Endothelial cell of umbilical vein (primary cell): Measurements from ENCODE around the gene RAB31. TPM values are rescaled to one million over a fixed set of nuclear protein-coding genes. Genes with fewer than 3 reads are reported as not detected.

Source experiments
- BruUV-seq: library from RNA; stranded (reverse); fragments of 400-500 nt; replicated peaks from 2 replicates; lab custom pipeline; 2021; lab: Mats Ljungman, UMichigan
- CTCF ChIA-PET: fragments of 300-600, 350-600 bp; sonication (Branson Sonifier 250); formaldehyde crosslinking; loops from one replicate; lab custom pipeline; 2021; ENCODE audit warnings: antibody characterized with exemption, inconsistent platforms; lab: Charles Lee
- POLR2A ChIA-PET: fragments of 300-600, 350-600 bp; sonication (Branson Sonifier 250); formaldehyde crosslinking; loops from one replicate; lab custom pipeline; 2021; ENCODE audit warnings: antibody characterized with exemption, inconsistent platforms; lab: Charles Lee
- DNase-seq: peaks from one replicate; pipeline ENCODE4 v3.0.0-alpha.2; 2011; ENCODE audit warnings: low read depth, low spot score
- FAIRE-seq: peaks from 2 replicates; lab custom pipeline; 2011; peaks lifted over from hg19 to GRCh38; lab: Jason Lieb, UNC
- H2AFZ ChIP-seq: 2 replicates; pipeline ENCODE4 v1.6.0; 2012; ENCODE audit warnings: low read depth, low read length, control low read depth, inconsistent platforms
- H3K27ac ChIP-seq: 2 replicates; pipeline ENCODE4 v1.5.1; 2011; ENCODE audit warnings: low read depth, mild to moderate bottlenecking, control low read depth, low read length, moderate library complexity; ENCODE audit not compliant: insufficient read depth
- H3K27me3 ChIP-seq, 2 experiments: 2 replicates each; pipeline versions ENCODE4 v1.6.0 to v1.6.1; 2011; ENCODE audit warnings: low read length in 2 of 2, mixed read lengths in 1 of 2; ENCODE audit not compliant: control insufficient read depth in 2 of 2, insufficient read depth in 2 of 2
- H3K36me3 ChIP-seq, 2 experiments: 2 replicates in 1 of 2; 3 replicates in 1 of 2; pipeline ENCODE4 v1.5.1; 2011; ENCODE audit warnings: low read length in 2 of 2, mild to moderate bottlenecking in 1 of 2, moderate library complexity in 1 of 2; ENCODE audit not compliant: control insufficient read depth in 2 of 2, insufficient read depth in 2 of 2; ENCODE audit errors: extremely low read depth in 1 of 2
- H3K4me1 ChIP-seq: 3 replicates; pipeline ENCODE4 v1.5.1; 2011; ENCODE audit warnings: mild to moderate bottlenecking, low read length; ENCODE audit not compliant: control insufficient read depth, insufficient read depth; ENCODE audit errors: extremely low read depth
- H3K4me2 ChIP-seq: 2 replicates; pipeline ENCODE4 v1.6.1; 2011; ENCODE audit warnings: low read length, control low read depth, mixed read lengths; ENCODE audit not compliant: insufficient read depth
- H3K4me3 ChIP-seq, 3 experiments: fragments of 200-600 bp in 1 of 3; sonication (generic), shearing (Covaris generic) in 1 of 3; replicated peaks in 1 of 3; 2 replicates each; pipeline ENCODE4 v1.5.1; 2011 to 2016; ENCODE audit warnings: control low read depth in 3 of 3, low read length in 3 of 3, mild to moderate bottlenecking in 2 of 3, inconsistent platforms in 1 of 3, low read depth in 1 of 3, moderate library complexity in 1 of 3; ENCODE audit not compliant: insufficient read depth in 1 of 3
- H3K79me2 ChIP-seq: 2 replicates; pipeline ENCODE4 v1.6.0; 2012; ENCODE audit warnings: low read length, inconsistent platforms; ENCODE audit not compliant: control insufficient read depth, insufficient read depth
- H3K9ac ChIP-seq: replicated peaks from 2 replicates; pipeline ENCODE3; 2011; ENCODE audit warnings: low read length, control low read depth; ENCODE audit not compliant: insufficient read depth; ENCODE audit errors: extremely low read depth
- H3K9me1 ChIP-seq: replicated peaks from 3 replicates; pipeline ENCODE4 v1.6.0; 2011; ENCODE audit warnings: mild to moderate bottlenecking, low read length; ENCODE audit not compliant: control insufficient read depth, insufficient read depth; ENCODE audit errors: extremely low read depth
- H3K9me3 ChIP-seq: replicated peaks from 2 replicates; pipeline ENCODE4 v1.5.1; 2012; ENCODE audit warnings: low read length, inconsistent platforms; ENCODE audit not compliant: control insufficient read depth, insufficient read depth
- H4K20me1 ChIP-seq: replicated peaks from 2 replicates; pipeline ENCODE3; 2011; ENCODE audit warnings: mild to moderate bottlenecking, low read length; ENCODE audit not compliant: control insufficient read depth, insufficient read depth; ENCODE audit errors: extremely low read depth
- CTCF ChIP-seq, 2 donors: IDR thresholded peaks; 1 replicate in 1 of 2; 2 replicates in 1 of 2; pipeline ENCODE4 v1.5.1; 2011; ENCODE audit warnings: low read length in 2 of 2, mild to moderate bottlenecking in 2 of 2, moderate library complexity in 2 of 2, control low read depth in 1 of 2, inconsistent platforms in 1 of 2, low read depth in 1 of 2; ENCODE audit not compliant: insufficient read depth in 1 of 2; ENCODE audit errors: extremely low read depth in 1 of 2
- EZH2 ChIP-seq: IDR thresholded peaks from 2 replicates; pipeline ENCODE4 v1.6.1; 2012; ENCODE audit warnings: borderline replicate concordance, low read depth, mild to moderate bottlenecking, moderate library complexity, low read length, inconsistent platforms; ENCODE audit not compliant: severe bottlenecking
- FOS ChIP-seq: IDR thresholded peaks from 2 replicates; pipeline ENCODE4 v1.6.1; 2011; ENCODE audit warnings: mild to moderate bottlenecking, low read length, moderate library complexity, borderline replicate concordance; ENCODE audit not compliant: insufficient read depth
- GATA2 ChIP-seq: IDR thresholded peaks from 2 replicates; pipeline ENCODE4 v1.7.0; 2011; ENCODE audit warnings: low read depth, mild to moderate bottlenecking, moderate library complexity, mixed read lengths, low read length; ENCODE audit not compliant: insufficient read length, insufficient read depth
- JUN ChIP-seq: IDR thresholded peaks from 2 replicates; pipeline ENCODE4 v1.6.1; 2011; ENCODE audit warnings: borderline replicate concordance, low read depth; ENCODE audit not compliant: insufficient read length, insufficient read depth
- MAX ChIP-seq: IDR thresholded peaks from 2 replicates; pipeline ENCODE4 v1.6.1; 2011; ENCODE audit not compliant: insufficient read depth, insufficient read length
- MYC ChIP-seq: IDR thresholded peaks from one replicate; pipeline ENCODE4 v1.6.1; 2011; ENCODE audit warnings: mild to moderate bottlenecking, low read depth, low read length
- POLR2A ChIP-seq: IDR thresholded peaks from 2 replicates; pipeline ENCODE4 v1.6.1; 2012; ENCODE audit warnings: low read depth, mild to moderate bottlenecking, control low read depth, low read length
- POLR2AphosphoS5 ChIP-seq: IDR thresholded peaks from 2 replicates; pipeline ENCODE4 v1.6.1; 2012; ENCODE audit warnings: low read depth, mild to moderate bottlenecking, control low read depth, low read length, moderate library complexity; ENCODE audit not compliant: insufficient read depth
- dilution Hi-C: fragments of 300-500 bp; cut with MboI; formaldehyde crosslinking; loops from one replicate; pipeline ENCODE4 v1.15.0; 2019; ENCODE audit warnings: low sequenced_read_pairs; ENCODE audit not compliant: extremely low pct_ligation_motif_present
- intact Hi-C: fragments of 100-400 bp; cut with micrococcal nuclease; formaldehyde crosslinking; loops from one replicate; pipeline ENCODE4 v1.10.0; 2022
- polyA plus RNA-seq, 4 experiments: library from polyadenylated mRNA; depleted of rRNA in 3 of 4; stranded (reverse) in 3 of 4; unstranded in 1 of 4; fragments of >200 nt; gene quantifications; 2 replicates each; pipeline versions ENCODE4 v1.2.1 to v1.2.3, GENCODE V29; 2011 to 2012; ENCODE audit warnings: missing spikeins in 1 of 4
- total RNA-seq: library from RNA; stranded (reverse); gene quantifications from 2 replicates; pipeline ENCODE4 v1.2.3, GENCODE V29; 2021

RAB31 gene
- total and polyA plus RNA-seq, 2 donors (not counting 3 experiments of a cell fraction or from before 2014, with no cell fraction given) = 30.5 TPM

GRCh38 chr18:9749611-9750010 is 41.5 kb downstream of the RAB31 start:
- H2AFZ ChIP-seq = no peak overlapping the region
- dilution Hi-C loops (no loop called here), intact Hi-C loops (no loop called here)
- ChIA-PET CTCF (no interaction called here), POLR2A (no interaction called here)
- H3K4me3 ChIP-seq = no peak overlapping the region
- H3K36me3 ChIP-seq = no peaks in the 10 kb centered on the region
- no peaks in the 10 kb centered on the region for H3K4me1 ChIP-seq
- H4K20me1 ChIP-seq = no peaks in the 10 kb centered on the region
- no peak overlapping the region for H3K9ac ChIP-seq
- H3K27me3 ChIP-seq = no peaks in the 10 kb centered on the region
- FAIRE-seq = no peak
- H3K79me2 ChIP-seq = no peaks in the 10 kb centered on the region
- no peaks in the 10 kb centered on the region for H3K9me3 ChIP-seq
- no peak overlapping the region for H3K27ac ChIP-seq
- no TSS peak for BruUV-seq
- TF ChIP-seq JUN (no peak), EZH2 (no peak), FOS (no peak), POLR2AphosphoS5 (no peak), POLR2A (no peak), MYC (no peak)
- no peaks in the 10 kb centered on the region for H3K9me1 ChIP-seq
- no peak for DNase-seq
- no peak overlapping the region for H3K4me2 ChIP-seq

- no peak overlapping the region for H3K9ac ChIP-seq
- BruUV-seq = no TSS peak
- no peaks in the 10 kb centered on the region for H3K9me3 ChIP-seq
- H3K4me2 ChIP-seq = no peak overlapping the region
- no peaks in the 10 kb centered on the region for H3K27me3 ChIP-seq
- H3K4me3 ChIP-seq = no peak overlapping the region
- H3K9me1 ChIP-seq = no peaks in the 10 kb centered on the region
- H2AFZ ChIP-seq = no peak overlapping the region
- no peaks in the 10 kb centered on the region for H4K20me1 ChIP-seq
- FAIRE-seq (no peak), DNase-seq (no peak)
- H3K4me1 ChIP-seq = peaks cover 1% of the 10 kb centered on the region
- dilution Hi-C loops (no loop called here), intact Hi-C loops (no loop called here)
- H3K27ac ChIP-seq = no peak overlapping the region
- ChIA-PET CTCF (no interaction called here), POLR2A (no interaction called here)
- no peaks in the 10 kb centered on the region for H3K36me3 ChIP-seq
- TF ChIP-seq POLR2AphosphoS5 = no peak
- TF ChIP-seq EZH2 = no peak
- no peak for TF ChIP-seq CTCF (IDR thresholded peaks at IDR 0.05; ENCODE audit: extremely low read depth in 1 of 2, insufficient read depth in 1 of 2, low read depth in 1 of 2, low read length in 2 of 2)
- no peak for TF ChIP-seq MYC
- TF ChIP-seq POLR2A = no peak
- TF ChIP-seq MAX = no peak
- no peak for TF ChIP-seq JUN
- TF ChIP-seq FOS = no peak
- no peak for TF ChIP-seq GATA2
- H3K79me2 ChIP-seq = no peaks in the 10 kb centered on the region
These were observed 42.0 kb downstream of the RAB31 start for GRCh38 chr18:9750112-9750511.
